HCT116 (cell line): Measurements from ENCODE around the gene ZBTB6. TPM values are rescaled to one million over a fixed set of nuclear protein-coding genes. Genes with fewer than 3 reads are reported as not detected.

Experiments
- ATAC-seq: fragments of 200-7000 bp; cut with Tn5 transposase; 2 replicates; pipeline ENCODE4 v1.9.1; 2020; ENCODE audit warnings: mild to moderate bottlenecking, moderate library complexity
- BruUV-seq: library from RNA; stranded (reverse); fragments of 400-500 nt; replicated peaks from 2 replicates; lab custom pipeline; 2021; lab: Mats Ljungman, UMichigan
- CTCF ChIA-PET: fragments of 300-600 bp; sonication (Branson Sonifier 250); formaldehyde crosslinking; loops from one replicate; lab custom pipeline; 2021; ENCODE audit warnings: antibody characterized with exemption; lab: Charles Lee
- POLR2A ChIA-PET: fragments of 300-600, 350-600 bp; sonication (Branson Sonifier 250); formaldehyde crosslinking; loops from one replicate; lab custom pipeline; 2021; ENCODE audit warnings: antibody characterized with exemption; lab: Charles Lee
- RAD21 ChIA-PET, 2 experiments: fragments of 300-600 bp; sonication (Branson Sonifier 250); formaldehyde crosslinking; loops; one replicate each; lab custom pipeline; 2023; ENCODE audit warnings: low total read pairs in 2 of 2; ENCODE audit not compliant: uncharacterized antibody in 2 of 2, unreplicated experiment in 2 of 2, low non-redundant PET in 1 of 2; lab: Charles Lee
- DNase-seq: peaks from one replicate; pipeline ENCODE4 v3.0.0-alpha.2; 2010; ENCODE audit warnings: low read depth, low spot score
- H2AFZ ChIP-seq: fragments of 200-600 bp; shearing (Covaris generic), sonication (generic); 2 replicates; pipeline ENCODE4 v1.6.1; 2017; ENCODE audit warnings: low read depth, mixed run types, mixed read lengths, antibody characterized with exemption, low read length; ENCODE audit not compliant: poor library complexity, severe bottlenecking
- H3K27ac ChIP-seq: 2 replicates; pipeline ENCODE4 v1.5.1; 2012; ENCODE audit warnings: low read depth, low read length
- H3K27me3 ChIP-seq: fragments of 200-600 bp; sonication (generic); 2 replicates; pipeline ENCODE4 v1.6.1; 2016; ENCODE audit warnings: mixed run types, low read length, mixed read lengths; ENCODE audit not compliant: insufficient read depth
- H3K36me3 ChIP-seq, 2 experiments: fragments of 200-500 bp in 1 of 2; fragments of 200-600 bp in 1 of 2; sonication (Bioruptor generic) in 1 of 2; sonication (generic) in 1 of 2; 2 replicates each; pipeline versions ENCODE4 v1.5.1 to v1.6.1; 2014 to 2016; ENCODE audit warnings: low read length in 2 of 2, inconsistent platforms in 1 of 2, mixed read lengths in 1 of 2, mixed run types in 1 of 2; ENCODE audit not compliant: insufficient read depth in 2 of 2, control insufficient read depth in 1 of 2
- H3K4me1 ChIP-seq, 2 experiments: fragments of 200-600 bp in 1 of 2; sonication (generic) in 1 of 2; 2 replicates each; pipeline versions ENCODE4 v1.5.1 to v1.6.1; 2012 to 2017; ENCODE audit warnings: low read length in 2 of 2, inconsistent platforms in 1 of 2, mild to moderate bottlenecking in 1 of 2, mixed read lengths in 1 of 2, mixed run types in 1 of 2, moderate library complexity in 1 of 2; ENCODE audit not compliant: insufficient read depth in 2 of 2, control insufficient read depth in 1 of 2
- H3K4me2 ChIP-seq: fragments of 200-600 bp; sonication (generic); 2 replicates; pipeline ENCODE4 v1.6.1; 2017; ENCODE audit warnings: mixed run types, low read length, mixed read lengths
- H3K4me3 ChIP-seq, 2 experiments: fragments of 200-600 bp in 1 of 2; sonication (generic) in 1 of 2; replicated peaks in 1 of 2; 2 replicates each; pipeline ENCODE4 v1.5.1; 2011 to 2016; ENCODE audit warnings: low read length in 2 of 2, control low read depth in 1 of 2, low read depth in 1 of 2, mild to moderate bottlenecking in 1 of 2, mixed read lengths in 1 of 2, mixed run types in 1 of 2
- H3K79me2 ChIP-seq: fragments of 200-600 bp; sonication (generic); 2 replicates; pipeline ENCODE4 v1.6.1; 2017; ENCODE audit warnings: mild to moderate bottlenecking, mixed run types, low read length, moderate library complexity, mixed read lengths; ENCODE audit not compliant: insufficient read depth
- H3K9ac ChIP-seq: fragments of 200-600 bp; sonication (generic); 2 replicates; pipeline ENCODE4 v1.6.1; 2016; ENCODE audit warnings: low read length, mixed read lengths
- H3K9me2 ChIP-seq: fragments of 200-600 bp; sonication (generic), shearing (Covaris generic); 2 replicates; pipeline ENCODE4 v1.6.1; 2017; ENCODE audit warnings: mixed run types, mild to moderate bottlenecking, moderate library complexity; ENCODE audit not compliant: insufficient read depth
- H3K9me3 ChIP-seq, 2 experiments: fragments of 200-500 bp in 1 of 2; fragments of 200-600 bp in 1 of 2; sonication (Bioruptor generic) in 1 of 2; sonication (generic) in 1 of 2; 2 replicates each; pipeline ENCODE4 v1.6.1; 2014 to 2017; ENCODE audit warnings: low read length in 2 of 2, mixed read lengths in 2 of 2, inconsistent platforms in 1 of 2, low read depth in 1 of 2, mild to moderate bottlenecking in 1 of 2, mixed run types in 1 of 2, moderate library complexity in 1 of 2; ENCODE audit not compliant: control insufficient read depth in 1 of 2, insufficient read depth in 1 of 2
- H4K20me1 ChIP-seq: fragments of 200-600 bp; sonication (generic), shearing (Covaris generic); 2 replicates; pipeline ENCODE4 v1.6.1; 2017; ENCODE audit warnings: mixed run types, mild to moderate bottlenecking, moderate library complexity; ENCODE audit not compliant: insufficient read depth
- CEBPB ChIP-seq: IDR thresholded peaks from 2 replicates; pipeline ENCODE4 v1.6.1; 2012; ENCODE audit warnings: low read depth
- EGR1 ChIP-seq: IDR thresholded peaks from 2 replicates; pipeline ENCODE4 v1.6.1; 2012; ENCODE audit warnings: low read depth
- EZH2phosphoT487 ChIP-seq: fragments of 200-600 bp; IDR thresholded peaks from 2 replicates; pipeline ENCODE4 v1.6.1; 2018; ENCODE audit warnings: antibody characterized with exemption, borderline replicate concordance
- JUND ChIP-seq: IDR thresholded peaks from 2 replicates; pipeline ENCODE4 v1.6.1; 2012
- POLR2A ChIP-seq: IDR thresholded peaks from 2 replicates; pipeline ENCODE4 v1.7.0; 2011; ENCODE audit warnings: borderline replicate concordance; ENCODE audit not compliant: insufficient read depth, insufficient read length; ENCODE audit errors: extremely low read depth
- POLR2AphosphoS5 ChIP-seq: IDR thresholded peaks from 2 replicates; pipeline ENCODE4 v1.6.1; 2011; ENCODE audit warnings: mild to moderate bottlenecking, low read depth, low read length, moderate library complexity
- SRF ChIP-seq: IDR thresholded peaks from 2 replicates; pipeline ENCODE4 v1.6.1; 2012; ENCODE audit warnings: low read depth
- TCF7L2 ChIP-seq: IDR thresholded peaks from 2 replicates; pipeline ENCODE4 v1.7.0; 2011; ENCODE audit warnings: borderline replicate concordance, inconsistent platforms; ENCODE audit not compliant: insufficient read depth, insufficient read length; ENCODE audit errors: extremely low read depth
- YY1 ChIP-seq: IDR thresholded peaks from 2 replicates; pipeline ENCODE4 v1.6.1; 2011; ENCODE audit warnings: low read length, low read depth, moderate library complexity, mild to moderate bottlenecking; ENCODE audit not compliant: insufficient replicate concordance; ENCODE audit errors: extremely low read depth
- ZFX ChIP-seq: fragments of 450-650 bp; IDR thresholded peaks from 2 replicates; pipeline ENCODE4 v1.6.1; 2017
- intact Hi-C: fragments of 100-400 bp; cut with micrococcal nuclease; formaldehyde crosslinking; loops from 2 replicates; pipeline ENCODE4 v1.10.0; 2022
- total RNA-seq: library from RNA; stranded (reverse); gene quantifications from one replicate; pipeline ENCODE4 v1.2.1, GENCODE V29; 2021; ENCODE audit not compliant: unreplicated experiment
- TF ChIP-seq, protein P1 (sequence below): IDR thresholded peaks from 2 replicates; pipeline ENCODE4 v1.6.1; 2012
- TF ChIP-seq, protein P2 (sequence below), 3 experiments: fragments of 200-600 bp in 1 of 3; sonication (generic) in 1 of 3; IDR thresholded peaks in 2 of 3; conservative IDR thresholded peaks in 1 of 3; 2 replicates each; pipeline ENCODE4 v1.5.1; 2012 to 2017; ENCODE audit warnings: low read depth in 2 of 3, low read length in 2 of 3, antibody characterized with exemption in 1 of 3, borderline replicate concordance in 1 of 3, control low read depth in 1 of 3, mild to moderate bottlenecking in 1 of 3, mixed read lengths in 1 of 3, mixed run types in 1 of 3, moderate library complexity in 1 of 3; ENCODE audit not compliant: insufficient read depth in 1 of 3
- TF ChIP-seq, protein P3 (sequence below): IDR thresholded peaks from 2 replicates; pipeline ENCODE4 v1.6.1; 2012; ENCODE audit warnings: low read depth
- TF ChIP-seq, protein P4 (sequence below): IDR thresholded peaks from 2 replicates; pipeline ENCODE4 v1.6.1; 2011; ENCODE audit warnings: mild to moderate bottlenecking, low read length, moderate library complexity; ENCODE audit not compliant: insufficient replicate concordance; ENCODE audit errors: extremely low read depth

The ZBTB6 gene
- total RNA-seq, 1 experiment from 2014 or later = 12.3 TPM

DNA sequence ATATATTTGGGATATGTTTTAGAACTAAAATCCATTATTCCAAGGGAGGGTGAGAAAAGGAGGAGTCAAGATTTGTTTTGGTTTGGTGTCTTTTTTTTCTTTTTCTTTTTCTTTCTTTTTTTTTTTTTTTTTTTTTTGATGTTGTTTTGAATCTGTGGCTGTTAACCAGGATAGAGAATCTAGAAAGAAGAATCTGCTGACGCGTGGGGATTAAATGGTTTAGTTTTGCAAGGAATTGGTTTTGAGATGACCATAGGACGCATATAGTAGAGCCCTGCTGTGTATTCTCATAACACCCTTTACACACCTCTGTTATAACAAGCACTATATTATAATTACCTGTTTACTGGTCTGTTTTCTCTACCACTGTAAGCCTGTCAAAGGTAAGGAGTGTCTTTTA is 37.1 kb upstream of the ZBTB6 start:
- no peaks in the 10 kb centered on the region for H3K9me3 ChIP-seq
- peaks cover 3 to 6% of the 10 kb centered on the region in 2 experiments; a peak in 2 of 4 replicates for H3K4me1 ChIP-seq
- H3K27me3 ChIP-seq = no peaks in the 10 kb centered on the region
- DNase-seq = no peak
- no peak overlapping the region for H3K4me3 ChIP-seq
- ChIA-PET POLR2A (no interaction called here), RAD21 (no interaction called here)
- H3K79me2 ChIP-seq = peaks cover 93% of the 10 kb centered on the region
- H3K4me2 ChIP-seq = no peak overlapping the region
- intact Hi-C loops = no loop called here
- no peak overlapping the region for H2AFZ ChIP-seq
- H3K27ac ChIP-seq = no peak overlapping the region
- H3K36me3 ChIP-seq = no peaks in the 10 kb centered on the region
- peaks cover 6% of the 10 kb centered on the region; the same call in 1 of the 2 replicates for H4K20me1 ChIP-seq
- BruUV-seq = no TSS peak
- TF ChIP-seq EZH2phosphoT487 = no peak
- no peak for TF ChIP-seq POLR2AphosphoS5
- no peak for TF ChIP-seq POLR2A
- TF ChIP-seq, protein P1, sequence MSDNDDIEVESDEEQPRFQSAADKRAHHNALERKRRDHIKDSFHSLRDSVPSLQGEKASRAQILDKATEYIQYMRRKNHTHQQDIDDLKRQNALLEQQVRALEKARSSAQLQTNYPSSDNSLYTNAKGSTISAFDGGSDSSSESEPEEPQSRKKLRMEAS = no peak
- TF ChIP-seq, protein P2, sequence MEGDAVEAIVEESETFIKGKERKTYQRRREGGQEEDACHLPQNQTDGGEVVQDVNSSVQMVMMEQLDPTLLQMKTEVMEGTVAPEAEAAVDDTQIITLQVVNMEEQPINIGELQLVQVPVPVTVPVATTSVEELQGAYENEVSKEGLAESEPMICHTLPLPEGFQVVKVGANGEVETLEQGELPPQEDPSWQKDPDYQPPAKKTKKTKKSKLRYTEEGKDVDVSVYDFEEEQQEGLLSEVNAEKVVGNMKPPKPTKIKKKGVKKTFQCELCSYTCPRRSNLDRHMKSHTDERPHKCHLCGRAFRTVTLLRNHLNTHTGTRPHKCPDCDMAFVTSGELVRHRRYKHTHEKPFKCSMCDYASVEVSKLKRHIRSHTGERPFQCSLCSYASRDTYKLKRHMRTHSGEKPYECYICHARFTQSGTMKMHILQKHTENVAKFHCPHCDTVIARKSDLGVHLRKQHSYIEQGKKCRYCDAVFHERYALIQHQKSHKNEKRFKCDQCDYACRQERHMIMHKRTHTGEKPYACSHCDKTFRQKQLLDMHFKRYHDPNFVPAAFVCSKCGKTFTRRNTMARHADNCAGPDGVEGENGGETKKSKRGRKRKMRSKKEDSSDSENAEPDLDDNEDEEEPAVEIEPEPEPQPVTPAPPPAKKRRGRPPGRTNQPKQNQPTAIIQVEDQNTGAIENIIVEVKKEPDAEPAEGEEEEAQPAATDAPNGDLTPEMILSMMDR (IDR thresholded peaks at IDR 0.05 in 2 of 3, conservative IDR thresholded peaks at IDR 0.05 in 1 of 3; ENCODE audit: borderline replicate concordance in 1 of 3, insufficient read depth in 1 of 3, low read depth in 2 of 3, low read length in 2 of 3) = no peak
- no peak for TF ChIP-seq TCF7L2
- TF ChIP-seq, protein P3, sequence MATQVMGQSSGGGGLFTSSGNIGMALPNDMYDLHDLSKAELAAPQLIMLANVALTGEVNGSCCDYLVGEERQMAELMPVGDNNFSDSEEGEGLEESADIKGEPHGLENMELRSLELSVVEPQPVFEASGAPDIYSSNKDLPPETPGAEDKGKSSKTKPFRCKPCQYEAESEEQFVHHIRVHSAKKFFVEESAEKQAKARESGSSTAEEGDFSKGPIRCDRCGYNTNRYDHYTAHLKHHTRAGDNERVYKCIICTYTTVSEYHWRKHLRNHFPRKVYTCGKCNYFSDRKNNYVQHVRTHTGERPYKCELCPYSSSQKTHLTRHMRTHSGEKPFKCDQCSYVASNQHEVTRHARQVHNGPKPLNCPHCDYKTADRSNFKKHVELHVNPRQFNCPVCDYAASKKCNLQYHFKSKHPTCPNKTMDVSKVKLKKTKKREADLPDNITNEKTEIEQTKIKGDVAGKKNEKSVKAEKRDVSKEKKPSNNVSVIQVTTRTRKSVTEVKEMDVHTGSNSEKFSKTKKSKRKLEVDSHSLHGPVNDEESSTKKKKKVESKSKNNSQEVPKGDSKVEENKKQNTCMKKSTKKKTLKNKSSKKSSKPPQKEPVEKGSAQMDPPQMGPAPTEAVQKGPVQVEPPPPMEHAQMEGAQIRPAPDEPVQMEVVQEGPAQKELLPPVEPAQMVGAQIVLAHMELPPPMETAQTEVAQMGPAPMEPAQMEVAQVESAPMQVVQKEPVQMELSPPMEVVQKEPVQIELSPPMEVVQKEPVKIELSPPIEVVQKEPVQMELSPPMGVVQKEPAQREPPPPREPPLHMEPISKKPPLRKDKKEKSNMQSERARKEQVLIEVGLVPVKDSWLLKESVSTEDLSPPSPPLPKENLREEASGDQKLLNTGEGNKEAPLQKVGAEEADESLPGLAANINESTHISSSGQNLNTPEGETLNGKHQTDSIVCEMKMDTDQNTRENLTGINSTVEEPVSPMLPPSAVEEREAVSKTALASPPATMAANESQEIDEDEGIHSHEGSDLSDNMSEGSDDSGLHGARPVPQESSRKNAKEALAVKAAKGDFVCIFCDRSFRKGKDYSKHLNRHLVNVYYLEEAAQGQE = no peak
- no peak for TF ChIP-seq JUND
- TF ChIP-seq EGR1 = no peak
- TF ChIP-seq, protein P4, sequence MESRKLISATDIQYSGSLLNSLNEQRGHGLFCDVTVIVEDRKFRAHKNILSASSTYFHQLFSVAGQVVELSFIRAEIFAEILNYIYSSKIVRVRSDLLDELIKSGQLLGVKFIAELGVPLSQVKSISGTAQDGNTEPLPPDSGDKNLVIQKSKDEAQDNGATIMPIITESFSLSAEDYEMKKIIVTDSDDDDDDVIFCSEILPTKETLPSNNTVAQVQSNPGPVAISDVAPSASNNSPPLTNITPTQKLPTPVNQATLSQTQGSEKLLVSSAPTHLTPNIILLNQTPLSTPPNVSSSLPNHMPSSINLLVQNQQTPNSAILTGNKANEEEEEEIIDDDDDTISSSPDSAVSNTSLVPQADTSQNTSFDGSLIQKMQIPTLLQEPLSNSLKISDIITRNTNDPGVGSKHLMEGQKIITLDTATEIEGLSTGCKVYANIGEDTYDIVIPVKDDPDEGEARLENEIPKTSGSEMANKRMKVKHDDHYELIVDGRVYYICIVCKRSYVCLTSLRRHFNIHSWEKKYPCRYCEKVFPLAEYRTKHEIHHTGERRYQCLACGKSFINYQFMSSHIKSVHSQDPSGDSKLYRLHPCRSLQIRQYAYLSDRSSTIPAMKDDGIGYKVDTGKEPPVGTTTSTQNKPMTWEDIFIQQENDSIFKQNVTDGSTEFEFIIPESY = no peak
- no peak for TF ChIP-seq SRF
- no peak for TF ChIP-seq CEBPB
- no peak for TF ChIP-seq ZFX
- TF ChIP-seq YY1 = no peak
- TF ChIP-seq, all 23 proteins: peak for 0
- no peak for ATAC-seq
- H3K9me2 ChIP-seq = no peaks in the 10 kb centered on the region
- no peak overlapping the region for H3K9ac ChIP-seq
- CTCF ChIA-PET = no interaction called here
